ENCODE measurements around the gene KRTAP4-8.
"Not testable (repeated sequence)": the region's sequence is repeated elsewhere in the genome, so short reads cannot be mapped to it uniquely, and the experiment has no call there.

DNA sequence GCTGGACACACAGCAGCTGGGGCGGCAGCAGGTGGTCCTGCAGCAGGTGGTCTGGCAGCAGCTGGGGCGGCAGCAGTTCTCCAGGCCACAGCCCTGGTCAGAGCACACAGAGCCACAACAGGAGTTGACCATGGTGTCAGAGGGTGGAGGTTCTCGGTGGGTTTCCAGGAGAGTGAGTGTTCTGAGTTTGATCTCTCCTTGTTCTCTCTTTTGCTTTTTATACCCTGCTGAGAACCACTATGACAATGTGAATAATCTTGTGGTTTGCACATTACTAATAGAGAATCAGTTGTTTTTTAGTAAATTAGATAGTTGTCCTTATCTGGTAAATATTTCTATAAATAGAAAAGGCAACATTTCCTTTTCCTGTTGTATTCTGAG, 26.0 kb upstream of the KRTAP4-8 start, which contains the start of gene KRTAP4-12:
- not testable (repeated sequence) for TF ChIP-seq POLR2A, CTCF (IDR thresholded peaks at IDR 0.05)
